Breast epithelium (tissue), 4 donors: ENCODE results near the gene POC5. TPM values are rescaled to one million over a fixed set of nuclear protein-coding genes. Genes with fewer than 3 reads are reported as not detected.
"Not testable (repeated sequence)": the region's sequence is repeated elsewhere in the genome, so short reads cannot be mapped to it uniquely, and the experiment has no call there.

Experiments used
- DNase-seq, 2 donors: peaks; one replicate each; pipeline ENCODE4 v3.0.0-alpha.2; 2019; ENCODE audit warnings: low spot score in 2 of 2
- H3K27ac ChIP-seq, 2 donors: fragments of 200-600 bp; sonication (generic) in 1 of 2; one replicate each; pipeline ENCODE4 v1.5.1; 2016 to 2019; ENCODE audit warnings: mild to moderate bottlenecking in 1 of 2
- H3K27me3 ChIP-seq, 2 donors: fragments of 200-600 bp; sonication (generic) in 1 of 2; one replicate each; pipeline versions ENCODE4 v1.5.1 to v1.6.0; 2017 to 2019; ENCODE audit warnings: control low read depth in 1 of 2, mild to moderate bottlenecking in 1 of 2
- H3K36me3 ChIP-seq: fragments of 200-600 bp; one replicate; pipeline ENCODE4 v1.5.1; 2019
- H3K4me1 ChIP-seq, 2 donors: fragments of 200-600 bp; sonication (generic); one replicate each; pipeline ENCODE4 v1.5.1; 2016 to 2019; ENCODE audit warnings: control low read depth in 1 of 2
- H3K4me3 ChIP-seq, 3 donors: fragments of 200-600 bp; sonication (generic); 1 replicate in 2 of 3; 2 replicates in 1 of 3; pipeline ENCODE4 v1.5.1; 2016 to 2019; ENCODE audit warnings: mild to moderate bottlenecking in 3 of 3, moderate library complexity in 2 of 3
- H3K9me3 ChIP-seq, 2 donors: fragments of 200-600 bp; sonication (generic) in 1 of 2; one replicate each; pipeline ENCODE4 v1.5.1; 2016 to 2019; ENCODE audit warnings: control low read depth in 1 of 2
- CTCF ChIP-seq, 3 donors: fragments of 450-650 bp; IDR thresholded peaks; one replicate each; pipeline ENCODE4 v1.5.1; 2016 to 2017; ENCODE audit warnings: antibody characterized with exemption in 3 of 3, mild to moderate bottlenecking in 3 of 3, moderate library complexity in 3 of 3
- POLR2A ChIP-seq: fragments of 450-650 bp; IDR thresholded peaks from one replicate; pipeline ENCODE4 v1.6.1; 2016; ENCODE audit warnings: antibody characterized with exemption, mild to moderate bottlenecking, moderate library complexity
- POLR2AphosphoS5 ChIP-seq, 3 donors: sonication (generic); formaldehyde crosslinking; IDR thresholded peaks; one replicate each; pipeline ENCODE4 v1.6.1; 2017; ENCODE audit warnings: antibody characterized with exemption in 3 of 3
- intact Hi-C: fragments of 100-400 bp; cut with DNase I; formaldehyde crosslinking; loops from one replicate; pipeline ENCODE4 v1.15.1; 2023; ENCODE audit warnings: low total_unique reads
- total RNA-seq, 3 donors: library from RNA; depleted of rRNA; stranded (reverse); fragments of >200 nt; gene quantifications; one replicate each; pipeline ENCODE4 v1.1.0, GENCODE V29; 2016

POC5 gene
- total RNA-seq, 3 donors from 2014 or later: 8.2 to 22.9 (median 18.9) TPM

GRCh38 chr5:75753182-75753581 is 35.9 kb upstream of the POC5 start:
- DNase-seq: no peak
- Histone ChIP-seq H3K4me3 (no peak overlapping the region), H3K36me3 (no peaks in the 10 kb centered on the region), H3K27ac (no peak overlapping the region), H3K27me3 (peaks cover 0 to 9% of the 10 kb centered on the region in 2 donors), H3K9me3 (no peaks in the 10 kb centered on the region), H3K4me1 (no peaks in the 10 kb centered on the region)
- TF ChIP-seq POLR2AphosphoS5 (IDR thresholded peaks at IDR 0.05) (no peak), CTCF (IDR thresholded peaks at IDR 0.05) (no peak), POLR2A (no peak)
- intact Hi-C loops: no loop called here

GRCh38 chr5:75744355-75744754 is 27.1 kb upstream of the POC5 start:
- DNase-seq: no peak
- no peaks in the 10 kb centered on the region for H3K27me3 ChIP-seq
- TF ChIP-seq CTCF (IDR thresholded peaks at IDR 0.05) (no peak), POLR2A (no peak), POLR2AphosphoS5 (IDR thresholded peaks at IDR 0.05) (no peak)
- no peaks in the 10 kb centered on the region for H3K36me3 ChIP-seq
- intact Hi-C loops: no loop called here
- no peak overlapping the region for H3K4me3 ChIP-seq
- no peaks in the 10 kb centered on the region for H3K4me1 ChIP-seq
- no peak overlapping the region for H3K27ac ChIP-seq
- H3K9me3 ChIP-seq: no peaks in the 10 kb centered on the region

GRCh38 chr5:75736273-75736672 is 19.0 kb upstream of the POC5 start:
- H3K4me1 ChIP-seq: no peaks in the 10 kb centered on the region
- no peak overlapping the region for H3K27ac ChIP-seq
- DNase-seq: no peak
- TF ChIP-seq POLR2A (no peak), POLR2AphosphoS5 (IDR thresholded peaks at IDR 0.05) (no peak), CTCF (IDR thresholded peaks at IDR 0.05) (no peak)
- intact Hi-C loops: no loop called here
- no peaks in the 10 kb centered on the region for H3K36me3 ChIP-seq
- H3K9me3 ChIP-seq: no peaks in the 10 kb centered on the region
- no peaks in the 10 kb centered on the region for H3K27me3 ChIP-seq
- no peak overlapping the region for H3K4me3 ChIP-seq

GRCh38 chr5:75734913-75735789 is 17.9 kb upstream of the POC5 start:
- Histone ChIP-seq H3K9me3 (no peaks in the 10 kb centered on the region), H3K36me3 (no peaks in the 10 kb centered on the region), H3K4me1 (no peaks in the 10 kb centered on the region), H3K4me3 (no peak overlapping the region), H3K27me3 (no peaks in the 10 kb centered on the region), H3K27ac (no peak overlapping the region)
- no peak for DNase-seq
- TF ChIP-seq POLR2A (no peak), POLR2AphosphoS5 (IDR thresholded peaks at IDR 0.05) (no peak), CTCF (IDR thresholded peaks at IDR 0.05) (peak in 2 of 3 donors; percentile 34 to 63)
- intact Hi-C loops: no loop called here

GRCh38 chr5:75733767-75734166 is 16.5 kb upstream of the POC5 start:
- Histone ChIP-seq H3K4me1 (no peaks in the 10 kb centered on the region), H3K36me3 (no peaks in the 10 kb centered on the region)

GRCh38 chr5:75731515-75731914 is 14.3 kb upstream of the POC5 start:
- intact Hi-C loops, H3K9me3 ChIP-seq, H3K27ac ChIP-seq, H3K36me3 ChIP-seq, H3K4me3 ChIP-seq, H3K27me3 ChIP-seq, DNase-seq, H3K4me1 ChIP-seq: not testable (repeated sequence)

More at GRCh38 chr5:75733767-75734166, 16.5 kb upstream of the POC5 start:
- DNase-seq: no peak
- Histone ChIP-seq H3K9me3 (no peaks in the 10 kb centered on the region), H3K27me3 (no peaks in the 10 kb centered on the region), H3K27ac (no peak overlapping the region), H3K4me3 (no peak overlapping the region)
- intact Hi-C loops: no loop called here
- TF ChIP-seq POLR2A (no peak), CTCF (IDR thresholded peaks at IDR 0.05) (no peak), POLR2AphosphoS5 (IDR thresholded peaks at IDR 0.05) (no peak)
